Measurements from ENCODE around the gene ABO. TPM values are rescaled to one million over a fixed set of nuclear protein-coding genes. Genes with fewer than 3 reads are reported as not detected.

The ABO gene
- total RNA-seq, 1 experiment from 2014 or later = 1.2 TPM

DNA sequence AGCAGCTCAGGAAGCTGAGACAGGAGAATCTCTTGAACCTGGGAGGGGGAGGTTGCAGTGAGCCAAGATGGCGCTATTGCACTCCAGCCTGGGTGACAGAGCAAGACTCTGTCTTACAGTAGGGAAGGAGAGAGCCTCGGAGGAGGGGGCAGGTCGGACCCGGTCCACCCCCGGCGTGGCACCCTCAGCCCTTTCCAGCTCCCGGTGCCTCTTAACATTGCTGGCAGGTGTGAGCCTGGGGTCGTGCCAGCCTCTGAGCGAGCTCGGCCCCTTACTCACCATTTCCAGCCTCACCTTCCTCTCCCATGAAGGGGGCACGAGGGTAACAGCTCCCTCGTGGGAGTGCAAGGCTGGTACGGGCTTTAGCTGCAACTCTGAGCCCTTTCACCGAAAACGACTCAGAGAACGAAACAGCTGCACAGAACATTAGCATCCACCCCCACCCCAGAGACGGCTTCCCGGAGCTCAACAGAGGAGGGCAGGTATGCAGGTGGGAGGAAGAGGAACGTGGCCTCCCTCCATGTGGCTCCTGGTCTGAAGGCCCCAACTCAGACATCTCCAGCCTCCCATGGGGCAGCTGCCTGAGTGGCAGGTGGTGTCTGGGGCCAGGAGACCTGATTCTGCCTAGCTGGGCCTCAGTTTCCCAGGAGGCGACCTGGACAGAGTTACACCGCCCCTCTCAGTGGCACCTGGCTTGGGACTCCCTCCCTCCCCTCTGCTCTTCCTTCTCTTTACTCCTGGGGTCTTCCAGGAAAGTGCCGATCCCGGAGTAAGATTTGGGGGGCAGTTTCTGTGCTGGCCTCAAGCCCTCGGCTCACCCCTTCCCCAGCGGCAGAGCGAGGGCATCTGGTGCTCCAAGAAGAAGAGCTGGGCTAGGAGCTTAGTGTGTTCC, 28.5 kb upstream of the ABO start:
- ChIA-PET POLR2A (no interaction called here), CTCF (no interaction called here), RAD21 (ENCODE audit: low non-redundant PET in 1 of 2, low total read pairs in 2 of 2, uncharacterized antibody in 2 of 2, unreplicated experiment in 2 of 2) (no interaction called here)
- Histone ChIP-seq H2AFZ (ENCODE audit: low read depth, low read length, poor library complexity, severe bottlenecking) (no peak overlapping the region), H3K9me3 (ENCODE audit: control insufficient read depth in 1 of 2, insufficient read depth in 1 of 2, low read depth in 1 of 2, low read length in 2 of 2) (no peaks in the 10 kb centered on the region), H3K4me3 (replicated peaks in 1 of 2; ENCODE audit: low read depth in 1 of 2, low read length in 2 of 2) (no peak overlapping the region), H3K36me3 (ENCODE audit: control insufficient read depth in 1 of 2, insufficient read depth in 2 of 2, low read length in 2 of 2) (no peaks in the 10 kb centered on the region), H3K27me3 (ENCODE audit: insufficient read depth, low read length) (0 out of 2 replicates have a peak, but pooled peaks cover 3% of the 10 kb centered on the region), H3K79me2 (ENCODE audit: insufficient read depth, low read length) (no peaks in the 10 kb centered on the region), H3K9me2 (ENCODE audit: insufficient read depth) (no peaks in the 10 kb centered on the region), H3K27ac (ENCODE audit: low read depth, low read length) (no peak overlapping the region), H3K9ac (ENCODE audit: low read length) (no peak overlapping the region), H3K4me2 (ENCODE audit: low read length) (no peak overlapping the region), H4K20me1 (ENCODE audit: insufficient read depth) (no peaks in the 10 kb centered on the region), H3K4me1 (ENCODE audit: control insufficient read depth in 1 of 2, insufficient read depth in 2 of 2, low read length in 2 of 2) (no peaks in the 10 kb centered on the region)
- ATAC-seq (no peak), DNase-seq (ENCODE audit: low read depth, low spot score) (no peak)
- no TSS peak for BruUV-seq (replicated peaks)
- TF ChIP-seq CEBPB (IDR thresholded peaks at IDR 0.05; ENCODE audit: low read depth) (no peak), ELF1 (IDR thresholded peaks at IDR 0.05; ENCODE audit: borderline replicate concordance, low read depth) (no peak), EZH2phosphoT487 (IDR thresholded peaks at IDR 0.05; ENCODE audit: borderline replicate concordance) (no peak), POLR2A (IDR thresholded peaks at IDR 0.05; ENCODE audit: borderline replicate concordance, extremely low read depth, insufficient read depth, insufficient read length) (no peak), EZH2 (IDR thresholded peaks at IDR 0.05) (no peak), TCF7L2 (IDR thresholded peaks at IDR 0.05; ENCODE audit: borderline replicate concordance, extremely low read depth, insufficient read depth, insufficient read length) (no peak), ZBTB33 (IDR thresholded peaks at IDR 0.05; ENCODE audit: extremely low read depth, insufficient replicate concordance, low read length) (no peak), ZNF274 (IDR thresholded peaks at IDR 0.05; ENCODE audit: low read depth, low read length) (no peak), SP1 (IDR thresholded peaks at IDR 0.05; ENCODE audit: low read depth) (no peak), SIN3A (IDR thresholded peaks at IDR 0.05; ENCODE audit: low read depth) (no peak), CBX3 (IDR thresholded peaks at IDR 0.05; ENCODE audit: low read depth) (no peak), RAD21 (IDR thresholded peaks at IDR 0.05; ENCODE audit: low read depth) (no peak), YY1 (IDR thresholded peaks at IDR 0.05; ENCODE audit: extremely low read depth, insufficient replicate concordance, low read depth, low read length) (no peak), ZFX (IDR thresholded peaks at IDR 0.05) (no peak), MAX (IDR thresholded peaks at IDR 0.05) (no peak), SRF (IDR thresholded peaks at IDR 0.05; ENCODE audit: low read depth) (no peak), FOSL1 (IDR thresholded peaks at IDR 0.05; ENCODE audit: low read depth) (no peak)
- TF ChIP-seq, protein P1, sequence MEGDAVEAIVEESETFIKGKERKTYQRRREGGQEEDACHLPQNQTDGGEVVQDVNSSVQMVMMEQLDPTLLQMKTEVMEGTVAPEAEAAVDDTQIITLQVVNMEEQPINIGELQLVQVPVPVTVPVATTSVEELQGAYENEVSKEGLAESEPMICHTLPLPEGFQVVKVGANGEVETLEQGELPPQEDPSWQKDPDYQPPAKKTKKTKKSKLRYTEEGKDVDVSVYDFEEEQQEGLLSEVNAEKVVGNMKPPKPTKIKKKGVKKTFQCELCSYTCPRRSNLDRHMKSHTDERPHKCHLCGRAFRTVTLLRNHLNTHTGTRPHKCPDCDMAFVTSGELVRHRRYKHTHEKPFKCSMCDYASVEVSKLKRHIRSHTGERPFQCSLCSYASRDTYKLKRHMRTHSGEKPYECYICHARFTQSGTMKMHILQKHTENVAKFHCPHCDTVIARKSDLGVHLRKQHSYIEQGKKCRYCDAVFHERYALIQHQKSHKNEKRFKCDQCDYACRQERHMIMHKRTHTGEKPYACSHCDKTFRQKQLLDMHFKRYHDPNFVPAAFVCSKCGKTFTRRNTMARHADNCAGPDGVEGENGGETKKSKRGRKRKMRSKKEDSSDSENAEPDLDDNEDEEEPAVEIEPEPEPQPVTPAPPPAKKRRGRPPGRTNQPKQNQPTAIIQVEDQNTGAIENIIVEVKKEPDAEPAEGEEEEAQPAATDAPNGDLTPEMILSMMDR (IDR thresholded peaks at IDR 0.05 in 2 of 3, conservative IDR thresholded peaks at IDR 0.05 in 1 of 3; ENCODE audit: borderline replicate concordance in 1 of 3, insufficient read depth in 1 of 3, low read depth in 2 of 3, low read length in 2 of 3) = no peak
- intact Hi-C loops (cut with micrococcal nuclease) = no loop called here

Data from HCT116 (cell line).